Stimulated activated CD4-positive, alpha-beta T cell treated with anti-CD3 and anti-CD28 coated beads, Interleukin-2, amount 100 ng/mL, for 48 hours (primary cell): ENCODE results near the gene MEOX2.

ENCODE experiments used
- DNase-seq, 2 donors: peaks; one replicate each; pipeline ENCODE4 v3.0.0-alpha.2; 2020

The MEOX2 gene

DNA sequence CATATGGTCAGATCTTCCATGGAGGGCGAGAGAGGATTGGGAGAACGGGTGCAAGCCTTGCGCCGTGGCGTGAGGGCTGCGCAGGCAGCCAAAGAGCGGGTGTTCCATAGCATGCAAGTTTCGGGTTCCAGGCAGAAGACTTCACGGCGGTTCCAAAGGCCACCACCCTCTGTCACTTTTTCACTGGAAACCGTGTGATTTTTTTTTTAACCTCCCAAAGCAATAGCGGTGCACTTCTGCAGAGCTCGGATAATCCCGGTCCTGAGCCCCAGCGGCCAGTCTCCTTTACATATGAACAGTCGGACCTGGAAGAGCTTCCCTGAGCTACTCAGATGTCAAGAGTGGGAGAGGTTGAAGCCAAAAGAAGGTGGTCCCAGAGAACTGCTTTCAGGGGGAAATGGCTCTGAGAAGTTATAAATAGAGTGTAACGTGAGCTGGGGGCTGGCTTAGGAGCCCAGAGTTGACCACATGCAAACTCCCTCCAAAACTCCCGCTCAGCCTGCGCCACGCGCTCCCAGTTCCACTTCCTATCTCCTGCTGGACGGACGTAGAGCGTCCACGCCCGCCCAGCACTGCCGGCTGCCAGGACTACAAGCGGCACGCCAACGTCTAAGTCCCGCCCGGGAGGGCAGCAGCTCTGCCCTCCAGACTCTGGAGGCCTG lies at the start of gene MEOX2:
TSS of gene MEOX2 (minus strand) at position 389 of the 662 bp plus-strand sequence. CDS start at position 108, 281 bp downstream.
- no peak for DNase-seq

DNA sequence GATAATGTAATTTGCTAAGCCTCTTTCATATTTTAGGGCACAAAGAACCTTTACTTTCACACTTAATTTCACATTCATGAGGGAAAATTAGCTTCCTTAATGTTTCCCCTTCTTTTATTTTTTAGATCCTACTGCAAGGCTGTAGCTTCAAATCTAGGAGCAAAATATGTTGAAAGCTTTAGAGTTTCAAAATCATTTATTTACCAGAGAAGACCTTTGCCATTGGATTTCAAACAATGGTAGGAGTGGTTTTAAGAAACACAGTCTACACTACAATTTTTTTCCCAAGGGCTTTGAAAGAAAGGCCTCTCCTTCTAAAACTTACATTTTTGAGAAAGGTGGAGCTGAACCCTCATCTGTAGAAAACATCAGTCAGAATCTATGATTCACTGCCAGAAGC lies 43.3 kb upstream of the MEOX2 start:
- DNase-seq: no peak

DNA sequence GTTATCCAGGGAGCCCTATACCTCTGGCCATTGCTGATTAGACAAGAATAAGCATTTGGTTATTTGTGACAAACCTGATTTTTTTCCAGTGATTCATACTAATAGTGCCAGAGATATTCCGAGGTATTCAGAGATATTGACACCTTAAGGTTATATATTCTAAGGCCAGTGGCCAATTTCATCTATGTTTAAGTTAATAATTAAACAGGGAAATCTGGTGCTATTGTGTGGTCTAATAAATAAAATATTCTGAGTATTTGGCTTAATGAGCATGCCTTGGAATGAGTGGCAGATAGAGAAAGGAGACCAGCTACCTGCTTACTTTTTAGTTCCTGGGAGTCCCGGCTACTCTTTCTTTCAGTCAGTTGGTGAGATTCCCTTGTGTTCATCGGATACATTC lies 38.6 kb upstream of the MEOX2 start:
- no peak for DNase-seq

GRCh38 chr7:15723841-15724240 lies 37.4 kb upstream of the MEOX2 start:
- DNase-seq: no peak

DNA sequence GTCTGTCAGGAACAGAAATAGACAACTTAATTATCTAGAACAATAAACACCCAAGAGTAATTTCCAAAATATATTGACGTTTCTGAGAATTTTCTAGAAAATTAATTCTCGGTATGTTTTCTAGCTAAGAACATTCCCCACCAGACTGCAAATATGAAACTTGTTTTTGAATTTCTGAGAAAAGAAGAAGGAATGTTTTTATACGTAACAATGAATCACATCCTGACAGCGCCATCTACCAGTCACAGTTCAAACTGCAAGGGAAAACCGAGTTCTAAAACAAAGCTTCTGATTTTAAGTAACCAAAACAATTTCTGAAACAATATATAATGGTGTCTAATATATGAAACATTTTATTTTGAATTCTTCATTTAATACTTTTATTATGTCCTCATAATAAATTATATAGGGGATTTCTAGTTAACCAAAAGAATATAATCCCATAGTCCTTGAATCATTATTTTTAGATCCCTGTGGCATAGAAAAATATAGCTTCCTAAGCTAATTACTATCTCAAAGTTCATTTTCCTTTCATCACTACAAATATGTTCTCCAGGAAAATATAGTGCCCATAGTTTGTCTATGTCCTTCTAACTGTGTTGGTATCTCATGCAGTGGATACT lies 34.5 kb upstream of the MEOX2 start:
- peak in 1 of 2 donors; percentile 3 for DNase-seq

DNA sequence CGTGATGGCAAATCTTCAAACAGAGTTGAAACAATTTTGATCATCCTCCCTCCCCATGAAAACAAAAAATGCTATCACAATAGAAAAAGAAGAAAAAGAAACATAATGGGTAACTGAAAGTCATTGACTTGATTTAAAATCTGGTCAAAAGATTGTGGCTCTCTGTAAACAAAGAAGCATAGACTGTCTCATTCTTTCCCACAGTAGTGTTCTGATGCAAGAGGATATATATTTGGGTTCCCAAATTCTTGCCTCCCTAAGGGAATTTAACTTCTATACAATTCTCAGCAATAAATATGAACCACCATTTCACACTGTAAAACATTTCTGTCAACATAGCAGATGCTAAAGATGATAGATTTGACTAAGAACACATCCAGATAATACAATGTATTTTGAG lies 32.8 kb upstream of the MEOX2 start:
- DNase-seq: no peak

DNA sequence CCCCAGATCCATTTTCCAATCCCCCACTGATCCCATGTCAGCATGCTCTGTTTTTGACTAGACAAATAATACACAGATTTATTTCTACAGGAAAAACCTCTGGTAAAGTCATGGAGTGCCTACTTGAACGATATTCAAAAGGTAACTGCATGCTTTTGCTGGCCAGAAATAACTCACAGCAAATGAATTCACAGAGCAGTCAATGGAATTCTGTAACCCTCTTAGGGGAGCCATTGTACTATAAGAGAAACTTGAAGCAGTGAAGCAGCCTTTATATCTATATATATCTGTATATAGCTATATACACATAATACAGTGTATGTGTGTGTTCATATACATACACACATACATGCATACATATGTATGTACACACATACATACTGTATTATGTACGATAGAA lies 29.0 kb upstream of the MEOX2 start:
- no peak for DNase-seq

- DNase-seq: no peak
Measured at GRCh38 chr7:15709978-15710377, 23.5 kb upstream of the MEOX2 start.

DNA sequence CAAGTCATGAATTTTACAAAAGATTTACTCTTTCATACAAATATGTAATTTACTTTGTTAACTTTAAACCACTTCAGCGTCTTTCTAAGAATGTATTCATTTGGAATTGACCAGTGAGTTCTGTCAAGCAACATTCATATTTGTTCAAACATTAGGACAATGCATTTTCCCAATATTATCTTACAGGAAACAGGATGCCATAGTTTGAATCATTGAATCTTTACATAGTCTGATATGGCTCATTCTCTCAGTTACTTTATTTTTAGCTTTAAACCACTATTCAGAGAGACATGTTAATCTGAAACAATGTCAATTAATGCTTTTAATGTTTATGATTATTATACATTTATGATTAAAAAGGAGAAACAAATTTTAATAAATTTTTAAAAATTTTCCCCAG lies 21.1 kb upstream of the MEOX2 start:
- no peak for DNase-seq

DNA sequence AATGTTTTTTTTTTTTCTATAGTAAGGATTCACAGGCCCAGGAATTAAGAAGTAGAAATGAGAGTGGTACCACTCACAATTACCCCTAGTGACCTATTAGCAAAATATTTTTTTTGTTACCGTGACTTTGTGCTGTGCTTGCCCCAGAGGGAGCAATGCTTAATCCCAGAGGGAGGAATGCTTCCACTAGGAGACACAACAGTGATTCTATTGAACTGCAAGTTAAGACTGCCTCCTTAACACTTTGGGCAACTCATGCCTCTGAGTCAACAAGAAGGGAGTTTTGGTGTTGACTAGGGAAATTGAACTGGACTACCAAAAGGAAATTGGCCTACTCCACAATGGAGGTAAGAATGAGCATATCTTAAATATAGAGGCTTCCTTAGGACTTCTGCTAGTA lies 17.2 kb upstream of the MEOX2 start:
- DNase-seq: no peak

GRCh38 chr7:15692501-15693020 lies 6.1 kb upstream of the MEOX2 start:
- DNase-seq: no peak

DNA sequence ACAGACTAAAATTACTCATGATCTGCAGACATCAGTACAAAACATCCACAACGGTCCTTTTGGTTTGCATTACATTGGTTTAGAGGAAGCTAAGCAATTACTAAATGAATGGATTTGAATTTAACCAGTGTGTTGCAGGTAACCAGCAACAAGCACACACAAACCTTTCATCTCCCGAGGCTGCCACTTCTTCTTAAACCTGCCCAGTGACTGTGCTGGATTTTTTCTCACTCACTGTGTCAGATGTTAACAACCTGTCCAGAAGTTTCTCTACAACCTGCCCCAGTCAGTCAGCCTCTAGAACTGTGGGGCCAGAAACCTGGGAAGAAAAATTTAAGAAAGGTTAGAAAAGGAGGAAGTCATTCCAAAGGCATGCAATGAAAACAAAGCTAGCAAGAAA lies 2.4 kb upstream of the MEOX2 start:
- no peak for DNase-seq

DNA sequence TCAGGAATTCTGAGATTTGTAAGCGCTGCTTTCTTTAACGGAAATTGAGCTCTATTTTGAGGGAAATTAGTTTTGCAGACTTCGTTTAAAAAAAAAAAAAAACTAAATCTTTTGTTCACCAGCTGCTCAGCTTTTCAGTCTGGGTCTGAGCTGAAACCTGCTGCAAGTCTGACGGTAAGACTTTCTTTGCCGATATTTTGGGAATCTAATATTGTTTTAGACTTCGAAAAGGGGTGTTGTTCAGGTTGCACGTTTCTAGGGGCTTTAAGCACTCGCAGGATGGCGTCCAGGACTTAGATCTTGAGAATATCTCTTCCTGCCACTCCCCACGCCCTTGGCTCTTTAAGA lies 1.8 kb upstream of the MEOX2 start:
- DNase-seq: no peak

GRCh38 chr7:15687546-15688278 lies 1.2 kb upstream of the MEOX2 start:
- DNase-seq: no peak

DNA sequence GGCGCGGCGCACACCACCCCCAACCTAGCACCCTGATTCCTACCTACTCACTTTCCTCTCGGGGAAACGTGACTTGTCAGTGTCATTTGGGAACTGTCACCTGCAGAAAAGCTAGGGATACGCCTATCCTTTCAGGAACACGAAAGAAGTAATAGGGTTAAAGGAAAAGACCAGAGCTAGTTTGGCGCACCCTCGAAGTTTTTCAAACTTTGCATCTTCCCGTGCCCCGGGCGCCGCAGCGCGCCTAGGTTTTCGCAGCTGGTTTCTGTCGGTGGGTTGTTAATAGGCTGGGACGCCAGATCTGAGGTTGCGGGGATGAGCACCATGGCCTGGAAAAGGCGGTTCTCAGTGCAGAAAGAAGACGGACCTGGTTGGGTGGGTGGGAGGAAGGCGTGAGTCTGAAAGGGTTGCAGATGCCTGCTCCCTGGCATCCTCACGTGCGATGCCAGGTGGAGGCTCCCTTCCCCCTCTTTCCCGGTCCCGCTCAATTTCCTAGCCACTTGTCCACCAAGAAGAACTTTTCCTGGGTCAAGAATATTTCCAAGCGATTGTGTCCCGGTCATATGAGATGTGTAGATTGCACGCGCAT lies 568 bp upstream of the MEOX2 start:
- DNase-seq: no peak

DNA sequence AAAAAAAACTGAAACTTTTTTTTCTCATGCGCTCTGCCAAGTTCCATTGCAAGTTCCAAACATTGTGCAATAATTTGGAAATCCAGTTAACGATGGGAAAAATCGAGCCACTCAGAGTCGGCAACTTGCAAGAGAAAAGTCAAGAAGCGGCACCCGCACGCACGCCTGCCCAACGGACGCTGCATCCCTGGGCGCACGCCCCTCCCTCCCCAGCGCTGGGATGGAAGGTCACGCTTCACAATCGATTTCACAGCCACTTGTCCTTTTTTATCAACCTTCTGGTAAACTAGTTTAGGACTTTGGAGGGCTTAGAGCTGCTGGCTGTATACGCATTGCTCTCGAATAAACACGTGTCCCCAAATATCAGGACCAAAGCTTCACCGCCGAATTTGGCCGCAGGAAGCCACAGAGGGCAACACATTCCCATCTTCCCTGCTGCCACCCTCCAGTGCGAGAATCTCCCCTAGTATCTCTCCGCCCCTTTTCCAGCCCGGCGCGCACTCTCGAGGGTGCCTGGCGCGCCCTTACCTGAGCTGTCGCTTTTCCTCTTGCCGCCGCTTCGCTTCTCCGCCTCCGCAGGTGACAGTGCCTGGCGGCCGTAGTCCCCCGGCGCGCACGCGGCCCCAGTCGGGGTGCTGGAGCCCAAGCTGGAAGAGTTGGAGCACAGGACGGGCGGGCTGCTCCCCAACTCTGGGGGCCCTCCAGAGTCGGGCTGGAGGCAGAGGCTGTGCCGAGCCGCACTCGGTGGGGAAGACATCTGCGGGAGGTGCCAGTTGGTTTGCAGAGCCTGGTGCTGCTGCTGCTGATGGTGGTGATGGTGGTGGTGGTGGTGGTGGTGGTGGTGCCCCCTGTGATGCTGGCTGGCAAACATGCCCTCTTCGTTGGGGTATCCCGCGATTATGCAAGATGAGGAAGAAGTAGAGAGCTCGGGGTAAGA lies 857 bp downstream of the MEOX2 start:
- DNase-seq: no peak

DNA sequence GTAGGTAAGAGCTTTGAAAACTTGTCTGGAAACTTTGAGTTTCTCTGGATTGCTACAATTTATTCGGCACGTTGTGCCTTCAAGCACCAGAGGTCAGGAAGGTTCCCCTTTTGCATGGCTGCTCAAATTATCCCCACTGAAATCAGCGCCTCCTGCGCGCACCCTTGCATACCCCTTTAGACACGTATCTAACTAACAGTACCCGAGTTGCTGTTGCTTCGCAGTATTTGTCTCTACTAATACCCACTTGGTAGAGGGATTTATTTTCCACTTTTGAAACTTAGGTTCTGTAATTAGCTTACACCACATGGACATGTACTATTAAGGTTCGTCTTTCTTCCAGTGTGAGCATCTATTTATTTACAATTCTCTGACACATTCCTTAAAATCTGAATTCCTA lies 1.6 kb downstream of the MEOX2 start:
- no peak for DNase-seq

GRCh38 chr7:15684111-15684800 lies 2.2 kb downstream of the MEOX2 start:
- DNase-seq: no peak

GRCh38 chr7:15682751-15683245 lies 3.7 kb downstream of the MEOX2 start:
- no peak for DNase-seq

GRCh38 chr7:15682111-15682510 lies 4.4 kb downstream of the MEOX2 start:
- DNase-seq: no peak

DNA sequence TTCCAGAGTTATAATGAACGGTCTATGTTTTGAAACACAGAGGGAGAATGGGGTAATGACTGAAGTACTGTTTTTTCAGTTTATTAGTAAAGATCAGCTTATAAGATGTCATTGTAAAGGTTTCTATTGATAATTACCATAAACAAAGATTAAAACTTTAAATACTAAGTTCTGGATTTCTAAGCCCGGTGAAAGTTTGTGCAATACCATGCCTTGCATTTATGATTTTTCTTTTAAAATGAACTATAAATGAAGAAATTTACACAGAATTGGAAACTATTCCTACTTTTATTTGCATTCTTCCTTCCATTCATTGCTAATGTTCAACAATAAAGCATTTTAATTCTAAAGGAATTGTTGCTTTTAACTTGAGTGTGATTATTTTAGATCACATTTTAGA lies 4.9 kb downstream of the MEOX2 start:
- DNase-seq: no peak

DNA sequence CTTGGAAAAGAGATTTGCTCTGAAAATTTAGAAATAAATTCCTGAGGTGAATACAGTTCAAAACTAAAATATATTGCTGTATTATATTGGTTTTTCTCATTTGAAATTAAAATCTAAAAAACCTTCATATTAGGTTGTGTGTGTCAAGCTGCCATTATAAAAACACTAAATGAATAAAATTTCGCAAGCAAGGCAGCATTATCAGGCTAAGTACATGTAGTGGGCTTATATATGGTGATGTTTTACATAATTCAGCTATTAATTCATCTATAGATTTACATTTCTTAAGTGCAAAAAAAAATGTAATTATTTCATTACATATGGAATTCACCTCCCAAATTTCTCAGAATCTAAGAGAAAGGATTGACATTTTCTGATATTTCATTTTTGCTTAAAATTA lies 5.3 kb downstream of the MEOX2 start:
- DNase-seq: no peak
